GM23248 (cell line): ENCODE data around the gene GPR82.

Source experiments
- EZH2 ChIP-seq: fragments of 200-600 bp; sonication (generic); IDR thresholded peaks from 2 replicates; pipeline ENCODE4 v1.6.1; 2018; ENCODE audit warnings: antibody characterized with exemption, mild to moderate bottlenecking; ENCODE audit not compliant: insufficient read depth, poor library complexity, severe bottlenecking
- EZH2phosphoT487 ChIP-seq: fragments of 200-600 bp; sonication (generic); IDR thresholded peaks from 2 replicates; pipeline ENCODE4 v1.6.1; 2018; ENCODE audit warnings: antibody characterized with exemption, moderate library complexity, mild to moderate bottlenecking, low read depth; ENCODE audit not compliant: insufficient read depth

DNA sequence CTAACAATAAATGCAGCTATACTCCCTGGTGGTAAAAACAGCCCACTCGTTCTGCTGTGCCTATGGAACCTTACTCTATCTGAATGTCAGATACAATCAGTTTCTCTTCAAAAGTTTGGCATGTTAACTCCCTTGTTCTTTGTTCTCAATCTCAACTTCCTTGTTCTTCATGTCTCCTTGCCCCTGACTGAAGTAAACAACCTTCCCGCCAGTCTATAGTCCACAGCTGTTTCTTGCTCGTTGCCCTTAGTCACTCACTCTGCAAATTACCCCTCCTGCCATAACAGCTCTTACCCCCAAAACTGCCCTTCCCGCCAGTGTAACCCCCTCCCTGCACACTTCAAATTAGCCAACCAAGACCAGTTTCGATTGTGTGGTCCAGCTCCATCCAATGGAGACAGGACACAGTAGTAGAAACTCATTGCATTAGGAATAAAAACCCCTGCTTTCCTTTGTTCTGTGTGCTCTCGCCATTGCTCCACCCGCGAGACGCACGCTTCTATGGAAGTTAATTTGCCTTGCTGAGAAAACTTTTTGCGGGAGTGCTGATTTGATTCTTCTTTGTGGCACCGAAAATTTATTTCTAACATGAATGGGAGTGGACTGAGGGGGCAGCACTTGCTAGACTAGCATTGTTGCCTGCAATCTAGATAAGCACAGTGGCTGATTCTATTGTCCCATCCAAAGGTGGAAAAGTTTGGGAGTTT, 7.1 kb upstream of the GPR82 start:
- no peak for TF ChIP-seq EZH2
- no peak for TF ChIP-seq EZH2phosphoT487
